Measurements from ENCODE around the gene UPF3A.
"Not testable (repeated sequence)": the region's sequence is repeated elsewhere in the genome, so short reads cannot be mapped to it uniquely, and the experiment has no call there.

The UPF3A gene

GRCh38 chr13:114323349-114323748, 41.9 kb downstream of the UPF3A start:
- no peak overlapping the region for H3K27ac Mint-ChIP-seq

GRCh38 chr13:114324334-114324733, 42.9 kb downstream of the UPF3A start:
- Mint-ChIP-seq H3K4me3 (no peak overlapping the region), H3K4me1 (ENCODE audit: low read depth) (peaks cover 28% of the 10 kb centered on the region), H3K9me3 (no peaks in the 10 kb centered on the region), H3K36me3 (ENCODE audit: low read depth) (peaks cover 53% of the 10 kb centered on the region), H3K27ac (no peak overlapping the region), H3K27me3 (ENCODE audit: low read depth) (no peaks in the 10 kb centered on the region)

More at GRCh38 chr13:114323349-114323748, 41.9 kb downstream of the UPF3A start:
- Mint-ChIP-seq H3K4me1 (ENCODE audit: low read depth) (peaks cover 34% of the 10 kb centered on the region), H3K9me3 (no peaks in the 10 kb centered on the region), H3K27me3 (ENCODE audit: low read depth) (no peaks in the 10 kb centered on the region), H3K4me3 (no peak overlapping the region), H3K36me3 (ENCODE audit: low read depth) (peaks cover 55% of the 10 kb centered on the region)

DNA sequence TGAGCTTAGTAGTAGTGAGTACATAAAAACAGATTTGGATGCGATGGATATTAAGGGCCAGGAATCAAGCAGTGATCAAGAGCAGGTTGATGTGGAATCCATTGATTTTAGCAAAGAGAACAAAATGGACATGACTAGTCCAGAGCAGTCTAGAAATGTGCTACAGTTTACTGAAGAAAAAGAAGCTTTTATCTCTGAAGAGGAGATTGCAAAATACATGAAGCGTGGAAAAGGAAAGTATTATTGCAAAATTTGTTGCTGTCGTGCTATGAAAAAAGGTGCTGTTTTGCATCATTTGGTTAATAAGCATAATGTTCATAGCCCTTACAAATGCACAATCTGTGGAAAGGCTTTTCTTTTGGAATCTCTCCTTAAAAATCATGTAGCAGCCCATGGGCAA, 44.3 kb downstream of the UPF3A start:
- H3K4me1 Mint-ChIP-seq (ENCODE audit: low read depth) = peaks cover 18% of the 10 kb centered on the region

DNA sequence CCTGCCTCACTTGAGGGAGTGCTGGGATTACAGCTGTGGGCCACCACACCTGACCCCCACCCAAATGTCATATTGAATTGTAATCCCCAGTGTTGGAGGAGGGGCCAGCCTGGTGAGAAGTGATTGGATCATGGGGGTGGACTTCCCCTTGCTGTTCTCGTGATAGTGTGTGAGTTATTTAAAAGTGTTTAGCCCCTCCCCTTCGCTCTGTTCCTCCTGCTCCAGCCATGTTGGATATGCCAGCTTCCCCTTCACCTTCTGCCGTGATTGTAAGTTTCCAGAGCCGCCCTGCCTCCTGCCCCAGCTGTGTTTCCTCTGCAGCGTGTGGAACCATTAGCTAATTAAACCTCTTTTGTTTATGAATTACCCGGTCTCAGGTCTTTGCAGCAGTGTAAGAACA, 46.6 kb downstream of the UPF3A start:
- Mint-ChIP-seq H3K27ac (peak overlapping the region; percentile 50), H3K9me3 (no peaks in the 10 kb centered on the region), H3K36me3 (ENCODE audit: low read depth) (peaks cover 34% of the 10 kb centered on the region), H3K4me1 (ENCODE audit: low read depth) (peaks cover 18% of the 10 kb centered on the region), H3K4me3 (no peak overlapping the region), H3K27me3 (ENCODE audit: low read depth) (no peaks in the 10 kb centered on the region)

More for the DNA sequence above, 44.3 kb downstream of the UPF3A start:
- H3K9me3 Mint-ChIP-seq = no peaks in the 10 kb centered on the region
- no peak overlapping the region for H3K4me3 Mint-ChIP-seq
- no peaks in the 10 kb centered on the region for H3K27me3 Mint-ChIP-seq (ENCODE audit: low read depth)
- H3K27ac Mint-ChIP-seq = no peak overlapping the region
- H3K36me3 Mint-ChIP-seq (ENCODE audit: low read depth) = peaks cover 46% of the 10 kb centered on the region

- Mint-ChIP-seq H3K27me3 (ENCODE audit: low read depth) (no peaks in the 10 kb centered on the region), H3K36me3 (ENCODE audit: low read depth) (peaks cover 32% of the 10 kb centered on the region), H3K9me3 (no peaks in the 10 kb centered on the region), H3K4me1 (ENCODE audit: low read depth) (peaks cover 21% of the 10 kb centered on the region), H3K27ac (no peak overlapping the region), H3K4me3 (no peak overlapping the region)
Observed at GRCh38 chr13:114328595-114328994, 47.2 kb downstream of the UPF3A start.

GRCh38 chr13:114330086-114330485, 48.7 kb downstream of the UPF3A start:
- no peak overlapping the region for H3K27ac Mint-ChIP-seq
- no peak overlapping the region for H3K4me3 Mint-ChIP-seq
- no peaks in the 10 kb centered on the region for H3K9me3 Mint-ChIP-seq
- H3K4me1 Mint-ChIP-seq (ENCODE audit: low read depth) = peaks cover 25% of the 10 kb centered on the region
- H3K27me3 Mint-ChIP-seq (ENCODE audit: low read depth) = no peaks in the 10 kb centered on the region
- peaks cover 21% of the 10 kb centered on the region for H3K36me3 Mint-ChIP-seq (ENCODE audit: low read depth)

DNA sequence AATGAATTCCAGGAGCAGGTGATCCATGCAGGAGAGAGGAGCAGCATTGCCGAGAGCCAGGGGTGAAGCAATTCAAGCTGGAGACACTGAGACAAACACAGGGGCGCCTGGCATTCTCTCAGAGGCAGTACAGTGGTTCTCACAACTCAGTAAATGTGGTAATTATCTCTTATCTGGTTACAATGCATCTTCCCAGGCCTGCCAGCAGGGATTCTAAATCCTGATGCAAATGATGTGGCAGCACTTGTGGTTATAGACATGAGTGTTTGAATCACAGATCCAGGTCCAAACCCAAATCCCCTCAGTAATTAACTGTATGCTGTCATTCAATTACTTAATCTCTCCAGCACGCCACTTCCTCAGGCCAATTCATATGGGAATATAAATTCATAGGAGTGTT, 52.5 kb downstream of the UPF3A start:
- not testable (repeated sequence) for H3K27me3 Mint-ChIP-seq (ENCODE audit: low read depth); H3K4me3 Mint-ChIP-seq; H3K36me3 Mint-ChIP-seq (ENCODE audit: low read depth); H3K9me3 Mint-ChIP-seq
- Mint-ChIP-seq H3K4me1 (ENCODE audit: low read depth) (peaks cover 14% of the 10 kb centered on the region), H3K27ac (peak overlapping the region; percentile 10)

DNA sequence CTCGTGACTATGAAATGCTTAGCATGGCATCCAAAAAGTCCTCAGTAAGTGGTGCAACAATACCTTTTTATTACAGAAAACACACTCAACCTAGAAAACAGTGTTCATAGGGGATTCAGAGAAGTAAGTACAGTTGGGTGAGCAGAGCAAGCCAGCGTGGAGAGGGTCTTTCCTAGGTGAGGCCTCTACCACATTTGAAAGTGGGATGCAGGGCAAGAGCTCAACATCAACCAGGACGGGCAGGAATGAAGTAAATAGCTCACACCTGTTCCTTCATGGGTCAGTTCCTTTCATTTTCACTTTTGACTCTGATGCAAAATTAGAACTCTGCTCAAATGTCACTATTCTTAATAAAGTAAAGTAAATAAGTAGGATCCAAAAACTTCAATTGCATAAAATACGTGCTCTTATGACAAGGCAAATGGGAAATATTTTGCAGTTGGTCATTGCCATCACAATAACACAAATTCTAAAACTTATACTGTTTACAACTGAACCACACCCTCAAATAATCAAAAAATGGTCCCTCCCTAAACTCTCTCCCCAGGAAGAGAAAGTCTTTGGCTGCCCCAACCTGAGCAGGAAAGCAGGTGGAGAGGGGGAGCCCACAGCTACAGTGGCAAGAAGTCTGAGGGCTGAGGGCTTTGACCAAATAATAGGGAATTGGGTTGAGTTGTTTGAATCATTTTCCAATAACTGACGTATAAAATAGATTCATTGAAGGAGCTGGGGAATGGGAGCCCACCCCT, 53.1 kb downstream of the UPF3A start:
- H3K27ac Mint-ChIP-seq = peak overlapping the region; percentile 10
- peak overlapping the region; percentile 27 for H3K4me3 Mint-ChIP-seq
- H3K4me1 Mint-ChIP-seq (ENCODE audit: low read depth) = peaks cover 14% of the 10 kb centered on the region
- H3K36me3 Mint-ChIP-seq (ENCODE audit: low read depth) = peaks cover 2% of the 10 kb centered on the region
- H3K9me3 Mint-ChIP-seq = no peaks in the 10 kb centered on the region
- peaks cover 4% of the 10 kb centered on the region for H3K27me3 Mint-ChIP-seq (ENCODE audit: low read depth)

DNA sequence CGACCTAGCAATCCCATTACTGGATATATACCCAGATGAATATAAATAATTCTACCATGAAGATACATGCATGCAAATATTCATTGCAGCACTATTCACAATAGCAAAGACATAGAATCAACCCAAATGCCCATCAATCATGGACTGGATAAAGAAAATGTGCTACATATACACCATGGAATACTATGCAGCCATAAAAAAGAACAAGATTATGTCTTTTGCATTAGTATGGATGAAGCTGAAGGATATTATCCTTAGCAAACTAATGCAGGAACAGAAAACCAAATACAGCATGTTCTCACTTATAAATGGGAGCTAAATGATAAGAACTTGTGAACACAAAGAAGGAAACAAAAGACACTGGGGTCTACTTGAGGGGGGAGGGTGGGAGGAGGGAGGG, 55.1 kb downstream of the UPF3A start:
- H3K4me3 Mint-ChIP-seq; H3K27ac Mint-ChIP-seq; H3K9me3 Mint-ChIP-seq; H3K36me3 Mint-ChIP-seq (ENCODE audit: low read depth); H3K27me3 Mint-ChIP-seq (ENCODE audit: low read depth): not testable (repeated sequence)
- peaks cover 27% of the 10 kb centered on the region for H3K4me1 Mint-ChIP-seq (ENCODE audit: low read depth)

DNA sequence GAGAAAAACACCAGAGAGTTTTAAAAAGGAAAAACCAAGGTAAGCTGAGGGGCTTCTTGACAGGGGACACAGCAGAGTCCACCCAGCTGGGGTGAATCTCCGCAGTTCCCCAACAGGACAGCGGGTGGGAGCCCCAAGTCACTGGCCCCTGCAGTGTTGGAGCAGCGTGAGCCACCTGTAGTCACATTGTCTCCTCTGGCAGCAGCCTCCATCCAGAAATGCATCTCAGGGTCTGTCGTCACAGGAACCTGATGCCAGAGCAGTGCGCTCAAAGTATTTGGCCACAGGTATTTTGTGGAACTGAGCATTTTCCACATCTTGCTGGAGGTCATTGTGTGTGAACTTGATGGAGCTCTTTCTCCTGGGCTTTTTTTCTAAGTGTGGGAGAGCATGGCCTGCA, 57.6 kb downstream of the UPF3A start:
- Mint-ChIP-seq H3K9me3 (no peaks in the 10 kb centered on the region), H3K4me3 (no peak overlapping the region), H3K27me3 (ENCODE audit: low read depth) (peaks cover 11% of the 10 kb centered on the region), H3K36me3 (ENCODE audit: low read depth) (no peaks in the 10 kb centered on the region), H3K27ac (no peak overlapping the region), H3K4me1 (ENCODE audit: low read depth) (peaks cover 22% of the 10 kb centered on the region)

DNA sequence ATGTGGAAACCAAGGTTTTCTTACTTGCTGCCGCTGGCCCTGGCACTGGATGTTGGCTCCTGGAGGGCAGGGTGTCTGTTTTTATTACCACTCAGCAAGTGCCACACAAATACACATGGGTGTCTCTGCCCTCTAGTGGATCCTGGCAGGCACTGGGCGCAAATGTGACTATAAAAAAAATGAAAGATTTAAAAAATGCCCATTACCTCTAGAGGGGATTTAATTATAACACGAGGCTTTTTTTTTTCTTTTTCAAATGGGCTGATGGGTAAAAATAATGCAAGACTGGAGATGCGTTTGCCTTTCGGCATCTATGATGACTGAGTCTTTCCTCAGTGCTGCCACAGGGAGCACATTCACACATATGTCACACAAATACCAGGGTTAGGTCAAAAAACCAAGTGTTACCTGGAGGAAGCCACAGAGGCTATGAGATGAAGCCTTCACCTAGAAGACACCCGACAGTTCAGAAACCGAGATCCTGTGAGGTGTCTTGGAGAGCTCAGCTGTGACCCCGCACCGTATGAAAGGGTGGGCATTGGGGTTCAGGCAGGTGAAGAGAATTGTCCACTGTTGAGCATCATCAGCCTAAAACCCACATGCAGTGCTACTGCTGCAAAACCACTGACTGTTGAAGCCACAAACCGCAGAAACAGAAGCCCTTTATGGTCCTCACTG, 58.6 kb downstream of the UPF3A start:
- H3K4me1 Mint-ChIP-seq (ENCODE audit: low read depth) = peaks cover 13% of the 10 kb centered on the region
- no peaks in the 10 kb centered on the region for H3K36me3 Mint-ChIP-seq (ENCODE audit: low read depth)
- H3K4me3 Mint-ChIP-seq = no peak overlapping the region
- peak overlapping the region; percentile 2 for H3K27ac Mint-ChIP-seq
- H3K27me3 Mint-ChIP-seq (ENCODE audit: low read depth) = peaks cover 14% of the 10 kb centered on the region
- no peaks in the 10 kb centered on the region for H3K9me3 Mint-ChIP-seq

DNA sequence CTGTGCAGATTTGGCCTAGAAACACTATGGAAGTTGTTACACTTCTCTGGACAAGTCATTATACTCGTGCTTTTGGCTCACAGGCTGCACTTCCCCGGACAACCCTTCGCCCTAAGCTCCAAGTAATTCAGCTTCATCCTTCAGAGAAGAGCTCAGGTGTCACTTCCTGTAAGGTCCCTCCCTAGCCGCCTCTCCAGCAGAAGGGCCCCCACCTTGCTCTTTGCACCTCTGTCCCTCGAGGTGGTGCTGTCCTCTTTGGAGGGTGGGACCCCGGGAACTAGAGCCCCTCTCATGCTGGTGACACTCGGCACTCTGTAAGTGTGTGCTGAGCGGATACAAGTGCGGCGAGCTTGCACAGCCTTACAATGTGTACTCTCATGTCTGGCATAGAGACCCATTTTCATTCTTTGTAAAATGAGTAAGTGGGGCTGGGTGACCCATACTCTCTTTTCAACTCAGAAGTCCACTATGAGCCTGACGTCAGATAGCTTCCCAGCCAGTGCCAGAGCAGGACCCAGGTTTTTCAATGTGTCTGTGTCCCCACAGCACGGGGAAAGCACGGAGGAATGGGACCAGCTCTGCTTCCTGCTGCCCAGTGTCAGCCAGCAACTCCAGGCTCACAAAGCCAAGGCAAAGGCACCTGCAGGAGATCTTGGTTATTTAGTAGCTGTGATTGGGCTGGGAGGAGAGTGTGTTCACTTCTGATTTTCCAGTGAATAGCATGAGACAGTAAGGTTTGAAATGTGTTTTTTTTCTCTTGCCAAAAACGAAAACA, 59.8 kb downstream of the UPF3A start:
- peaks cover 13% of the 10 kb centered on the region for H3K4me1 Mint-ChIP-seq (ENCODE audit: low read depth)
- no peaks in the 10 kb centered on the region for H3K9me3 Mint-ChIP-seq
- no peaks in the 10 kb centered on the region for H3K36me3 Mint-ChIP-seq (ENCODE audit: low read depth)
- H3K4me3 Mint-ChIP-seq = no peak overlapping the region
- H3K27ac Mint-ChIP-seq = no peak overlapping the region
- H3K27me3 Mint-ChIP-seq (ENCODE audit: low read depth) = peaks cover 19% of the 10 kb centered on the region

DNA sequence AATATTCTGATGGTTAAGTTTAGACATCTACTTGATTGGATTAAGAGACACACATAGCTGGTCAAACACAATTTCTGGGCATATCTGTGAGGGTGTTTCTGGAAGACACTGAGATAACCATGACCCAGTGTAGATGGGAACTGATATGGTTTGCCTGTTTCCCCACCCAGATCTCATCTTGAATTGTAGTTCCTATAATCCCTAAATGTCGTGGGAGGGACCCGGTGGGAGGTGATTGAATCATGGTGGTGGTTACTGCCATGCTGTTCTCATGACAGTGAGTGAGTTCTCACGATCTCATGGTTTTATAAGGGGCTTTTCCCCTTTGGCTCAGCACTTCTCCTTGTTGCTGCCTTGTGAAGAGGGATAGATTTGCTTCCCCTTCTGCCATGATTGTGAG, 65.9 kb downstream of the UPF3A start:
- not testable (repeated sequence) for H3K9me3 Mint-ChIP-seq; H3K4me3 Mint-ChIP-seq; H3K27ac Mint-ChIP-seq; H3K36me3 Mint-ChIP-seq (ENCODE audit: low read depth); H3K4me1 Mint-ChIP-seq (ENCODE audit: low read depth)
- H3K27me3 Mint-ChIP-seq (ENCODE audit: low read depth) = peaks cover 58% of the 10 kb centered on the region

DNA sequence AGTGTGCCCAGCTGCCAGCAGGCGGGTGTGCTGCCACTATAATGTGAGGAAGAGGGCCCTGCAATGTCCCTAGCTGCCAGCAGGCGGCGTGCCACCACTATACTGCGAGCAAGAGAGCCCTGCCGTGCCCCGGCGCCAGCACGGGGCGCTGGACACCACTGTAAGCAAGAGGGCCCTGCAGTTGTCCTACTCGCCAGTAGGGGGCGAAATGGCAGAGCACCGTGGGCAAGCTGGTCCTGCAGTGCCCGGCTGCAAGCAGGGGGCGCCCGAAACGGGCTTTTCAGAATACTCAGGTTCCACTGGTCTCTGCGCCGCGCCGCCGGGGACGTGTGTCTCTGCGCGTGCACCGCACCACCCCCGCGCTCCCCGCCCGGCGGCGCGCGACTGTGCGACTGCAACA, 71.4 kb downstream of the UPF3A start:
- not testable (repeated sequence) for H3K27ac Mint-ChIP-seq; H3K4me1 Mint-ChIP-seq (ENCODE audit: low read depth); H3K9me3 Mint-ChIP-seq; H3K36me3 Mint-ChIP-seq (ENCODE audit: low read depth); H3K4me3 Mint-ChIP-seq
- peaks cover 31% of the 10 kb centered on the region for H3K27me3 Mint-ChIP-seq (ENCODE audit: low read depth)

DNA sequence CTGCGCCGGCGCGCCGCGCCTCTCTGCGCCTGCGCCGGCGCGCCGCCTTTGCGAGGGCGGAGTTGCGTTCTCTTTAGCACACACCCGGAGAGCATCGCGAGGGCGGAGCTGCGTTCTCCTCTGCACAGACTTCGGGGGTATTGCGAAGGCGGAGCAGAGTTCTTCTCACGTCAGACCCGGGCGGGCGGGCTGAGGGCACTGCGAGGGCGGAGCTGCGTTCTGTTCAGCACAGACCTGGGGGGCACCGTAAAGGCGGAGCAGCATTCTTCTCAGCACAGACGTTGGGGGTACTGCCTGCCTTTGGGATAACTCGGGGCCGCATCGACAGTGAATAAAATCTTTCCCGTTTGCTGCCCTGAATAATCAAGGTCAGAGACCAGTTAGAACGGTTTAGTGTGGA, 72.0 kb downstream of the UPF3A start:
- not testable (repeated sequence) for H3K9me3 Mint-ChIP-seq; H3K36me3 Mint-ChIP-seq (ENCODE audit: low read depth); H3K4me3 Mint-ChIP-seq; H3K4me1 Mint-ChIP-seq (ENCODE audit: low read depth); H3K27ac Mint-ChIP-seq
- peaks cover 25% of the 10 kb centered on the region for H3K27me3 Mint-ChIP-seq (ENCODE audit: low read depth)

Measured in T-helper 1 cell treated with Interleukin-12 subunit alpha and Interleukin-12 subunit beta and Interleukin-4 antibody, amounts not matched to agents 30 μg/mL and 1 μg/mL, for 36 hours (primary cell).